Measurements from ENCODE around the gene SEZ6. TPM values are rescaled to one million over a fixed set of nuclear protein-coding genes. Genes with fewer than 3 reads are reported as not detected.

The SEZ6 gene
- total and polyA plus RNA-seq, 11 donors = 0.25 TPM; not detected in 10

- Histone ChIP-seq H3K4me1 (peaks cover 0 to 21% (median 11%) of the 10 kb centered on the region in 12 donors), H3K4me3 (no peak overlapping the region), H3K27ac (no peak overlapping the region), H3K9me3 (no peaks in the 10 kb centered on the region), H3K27me3 (peaks cover 0 to 8% (median 0%) of the 10 kb centered on the region in 9 donors), H3K36me3 (no peaks in the 10 kb centered on the region)
- TF ChIP-seq, protein P1, sequence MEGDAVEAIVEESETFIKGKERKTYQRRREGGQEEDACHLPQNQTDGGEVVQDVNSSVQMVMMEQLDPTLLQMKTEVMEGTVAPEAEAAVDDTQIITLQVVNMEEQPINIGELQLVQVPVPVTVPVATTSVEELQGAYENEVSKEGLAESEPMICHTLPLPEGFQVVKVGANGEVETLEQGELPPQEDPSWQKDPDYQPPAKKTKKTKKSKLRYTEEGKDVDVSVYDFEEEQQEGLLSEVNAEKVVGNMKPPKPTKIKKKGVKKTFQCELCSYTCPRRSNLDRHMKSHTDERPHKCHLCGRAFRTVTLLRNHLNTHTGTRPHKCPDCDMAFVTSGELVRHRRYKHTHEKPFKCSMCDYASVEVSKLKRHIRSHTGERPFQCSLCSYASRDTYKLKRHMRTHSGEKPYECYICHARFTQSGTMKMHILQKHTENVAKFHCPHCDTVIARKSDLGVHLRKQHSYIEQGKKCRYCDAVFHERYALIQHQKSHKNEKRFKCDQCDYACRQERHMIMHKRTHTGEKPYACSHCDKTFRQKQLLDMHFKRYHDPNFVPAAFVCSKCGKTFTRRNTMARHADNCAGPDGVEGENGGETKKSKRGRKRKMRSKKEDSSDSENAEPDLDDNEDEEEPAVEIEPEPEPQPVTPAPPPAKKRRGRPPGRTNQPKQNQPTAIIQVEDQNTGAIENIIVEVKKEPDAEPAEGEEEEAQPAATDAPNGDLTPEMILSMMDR (IDR thresholded peaks at IDR 0.05) = no peak
- no peak for TF ChIP-seq POLR2A (IDR thresholded peaks at IDR 0.05)
- 51 to 73% (median 66%) methylated on average over 5 to 8 of the region's 8 CpGs for WGBS, 4 donors
- DNase-seq (peak in 1 of 5 donors; percentile 7), ATAC-seq (no peak)
- intact Hi-C loops (cut with DNase I) = loop anchor here in 5 of 10 donors (2.0 to 10.0 kb wide), 4 partner anchors 149 to 261 kb away; no protein-coding TSS in a partner anchor
These were observed 42.0 kb downstream of the SEZ6 start for GRCh38 chr17:28963841-28964240.

GRCh38 chr17:28963055-28963611, 42.7 kb downstream of the SEZ6 start:
- TF ChIP-seq POLR2A (IDR thresholded peaks at IDR 0.05) = no peak
- TF ChIP-seq, protein P1 (IDR thresholded peaks at IDR 0.05) = no peak
- WGBS, 4 donors = 55 to 66% (median 59%) methylated on average over 6 of the region's 6 CpGs
- no peak overlapping the region for H3K27ac ChIP-seq
- DNase-seq = peak in 1 of 5 donors; percentile 0
- peaks cover 0 to 8% (median 0%) of the 10 kb centered on the region in 9 donors for H3K27me3 ChIP-seq
- peaks cover 0 to 15% (median 7%) of the 10 kb centered on the region in 12 donors for H3K4me1 ChIP-seq
- H3K9me3 ChIP-seq = no peaks in the 10 kb centered on the region
- no peak for ATAC-seq
- H3K4me3 ChIP-seq = no peak overlapping the region
- H3K36me3 ChIP-seq = no peaks in the 10 kb centered on the region
- intact Hi-C loops (cut with DNase I) = loop anchor here in 1 of 10 donors (10.0 kb wide), 1 partner anchor 262 kb away; no protein-coding TSS in a partner anchor

DNA sequence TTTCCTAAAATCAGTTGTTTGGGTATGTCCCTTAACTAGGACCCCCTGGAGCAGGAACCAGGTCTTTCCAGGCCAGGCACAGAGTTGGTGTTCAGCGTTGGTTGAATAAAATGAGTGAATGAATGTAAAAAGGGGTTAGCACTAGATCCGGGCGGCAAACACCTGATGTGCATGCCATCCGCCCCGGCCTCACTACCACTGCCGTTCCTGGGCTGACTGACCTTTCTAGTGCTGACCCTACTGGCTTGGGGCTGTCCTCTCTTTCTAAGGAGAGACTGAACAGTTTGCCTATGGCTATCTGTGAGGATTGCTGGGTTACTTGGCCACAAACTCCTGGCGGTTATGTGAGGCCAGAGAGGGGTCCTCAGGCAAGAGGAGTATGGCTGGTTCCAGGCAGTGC, 44.4 kb downstream of the SEZ6 start:
- peaks cover 0 to 8% (median 0%) of the 10 kb centered on the region in 9 donors for H3K27me3 ChIP-seq
- 90 to 93% (median 92%) methylated on average over 7 of the region's 7 CpGs for WGBS, 4 donors

More for the DNA sequence above, 44.4 kb downstream of the SEZ6 start:
- Histone ChIP-seq H3K36me3 (no peaks in the 10 kb centered on the region), H3K27ac (no peak overlapping the region), H3K9me3 (no peaks in the 10 kb centered on the region), H3K4me1 (peaks cover 0 to 4% (median 0%) of the 10 kb centered on the region in 12 donors), H3K4me3 (no peak overlapping the region)
- DNase-seq (no peak), ATAC-seq (no peak)
- intact Hi-C loops (cut with DNase I) = loop anchor here in 1 of 10 donors (10.0 kb wide), 1 partner anchor 263 kb away; no protein-coding TSS in a partner anchor
- no peak for TF ChIP-seq POLR2A (IDR thresholded peaks at IDR 0.05)
- TF ChIP-seq, protein P1 (IDR thresholded peaks at IDR 0.05) = no peak

Measured in heart left ventricle (tissue), 16 donors.